ENCODE data around the gene NTNG2. TPM values are rescaled to one million over a fixed set of nuclear protein-coding genes. Genes with fewer than 3 reads are reported as not detected.

Gene NTNG2
- total and polyA plus RNA-seq, 10 of the 15 experiments (the other 5 are each of a cell fraction or from before 2014, with no cell fraction given), result 0.37 to 0.79 (median 0.45) TPM; not detected in 6

- TF ChIP-seq ZBTB40 (IDR thresholded peaks at IDR 0.05; ENCODE audit: borderline replicate concordance), result no peak
- no peak for TF ChIP-seq TCF12 (IDR thresholded peaks at IDR 0.05; ENCODE audit: low read depth, low read length)
- no peak for TF ChIP-seq STAT3 (IDR thresholded peaks at IDR 0.05; ENCODE audit: low read depth, low read length)
Measured at GRCh38 chr9:132293145-132293721, 131.4 kb downstream of the NTNG2 start (continued).

Other genes with a start within 250 kb of the NTNG2 start
- 31.9 and 34.2 TPM in 2 replicates for gene MED27, start 82.2 kb upstream of the NTNG2 start, total RNA-seq (2014; rRNA removed)
- gene MED27, start 82.2 kb upstream of the NTNG2 start, total RNA-seq (2014; rRNA removed; fragmentation: Illumina TruSeq; extraction: Trizol), result 17.3 and 20.3 TPM in 2 replicates
- 24.4 and 25.9 TPM in 2 replicates for gene MED27, start 82.2 kb upstream of the NTNG2 start, total RNA-seq (2021)
- gene MED27, start 82.2 kb upstream of the NTNG2 start, polyA plus RNA-seq (2011; rRNA removed), result 23.1 and 36.9 TPM in 2 replicates
- gene MED27, start 82.2 kb upstream of the NTNG2 start, polyA plus RNA-seq (2014; fragmentation: Illumina TruSeq; extraction: Trizol), result 22.4 and 27.6 TPM in 2 replicates
- gene MED27, start 82.2 kb upstream of the NTNG2 start, polyA plus RNA-seq (2014; fragmentation: Nextera tagmentation; extraction: Ambion mirVana), result 10 to 100 TPM; 47.7 to 50.3 TPM
- gene MED27, start 82.2 kb upstream of the NTNG2 start, polyA plus RNA-seq (2014; rRNA removed), result 24.8 and 30.3 TPM in 2 replicates
- 10 to 100 TPM; 46.2 to 49.1 TPM for gene MED27, start 82.2 kb upstream of the NTNG2 start, polyA plus RNA-seq (2016; fragmentation: Nextera tagmentation; extraction: Ambion mirVana)
- gene SETX, start 192.9 kb downstream of the NTNG2 start, total RNA-seq (2014; rRNA removed), result 54.4 and 63.2 TPM in 2 replicates
- gene SETX, start 192.9 kb downstream of the NTNG2 start, total RNA-seq (2014; rRNA removed; fragmentation: Illumina TruSeq; extraction: Trizol), result 75.7 and 77.5 TPM in 2 replicates
- 40.9 and 44.5 TPM in 2 replicates for gene SETX, start 192.9 kb downstream of the NTNG2 start, total RNA-seq (2021)
- gene SETX, start 192.9 kb downstream of the NTNG2 start, polyA plus RNA-seq (2011; rRNA removed), result 36.8 and 47.0 TPM in 2 replicates
- gene SETX, start 192.9 kb downstream of the NTNG2 start, polyA plus RNA-seq (2014; fragmentation: Illumina TruSeq; extraction: Trizol), result 45.4 and 51.2 TPM in 2 replicates
- gene SETX, start 192.9 kb downstream of the NTNG2 start, polyA plus RNA-seq (2014; fragmentation: Nextera tagmentation; extraction: Ambion mirVana), result 10 to 100 TPM; 15.8 to 16.1 TPM
- 29.3 and 37.3 TPM in 2 replicates for gene SETX, start 192.9 kb downstream of the NTNG2 start, polyA plus RNA-seq (2014; rRNA removed)
- gene SETX, start 192.9 kb downstream of the NTNG2 start, polyA plus RNA-seq (2016; fragmentation: Nextera tagmentation; extraction: Ambion mirVana), result 10 to 100 TPM; 23.4 to 25.3 TPM
- gene TTF1, start 244.8 kb downstream of the NTNG2 start, total RNA-seq (2014; rRNA removed), result 15.2 and 15.6 TPM in 2 replicates
- gene TTF1, start 244.8 kb downstream of the NTNG2 start, total RNA-seq (2014; rRNA removed; fragmentation: Illumina TruSeq; extraction: Trizol), result 22.8 and 23.0 TPM in 2 replicates
- 14.3 and 16.0 TPM in 2 replicates for gene TTF1, start 244.8 kb downstream of the NTNG2 start, total RNA-seq (2021)
- 16.2 and 25.2 TPM in 2 replicates for gene TTF1, start 244.8 kb downstream of the NTNG2 start, polyA plus RNA-seq (2011; rRNA removed)
- 25.5 and 26.4 TPM in 2 replicates for gene TTF1, start 244.8 kb downstream of the NTNG2 start, polyA plus RNA-seq (2014; fragmentation: Illumina TruSeq; extraction: Trizol)
- gene TTF1, start 244.8 kb downstream of the NTNG2 start, polyA plus RNA-seq (2014; fragmentation: Nextera tagmentation; extraction: Ambion mirVana), result 10 to 100 TPM; 11.3 to 16.0 TPM
- gene TTF1, start 244.8 kb downstream of the NTNG2 start, polyA plus RNA-seq (2014; rRNA removed), result 20.5 and 23.4 TPM in 2 replicates
- gene TTF1, start 244.8 kb downstream of the NTNG2 start, polyA plus RNA-seq (2016; fragmentation: Nextera tagmentation; extraction: Ambion mirVana), result 10 to 100 TPM; 11.9 to 13.2 TPM
- not detected in 2 replicates for gene CFAP77, start 248.2 kb downstream of the NTNG2 start, total RNA-seq (2014; rRNA removed)
- not detected in 2 replicates for gene CFAP77, start 248.2 kb downstream of the NTNG2 start, total RNA-seq (2014; rRNA removed; fragmentation: Illumina TruSeq; extraction: Trizol)
- not detected in 2 replicates for gene CFAP77, start 248.2 kb downstream of the NTNG2 start, total RNA-seq (2021)
- gene CFAP77, start 248.2 kb downstream of the NTNG2 start, polyA plus RNA-seq (2011; rRNA removed), result not detected in 2 replicates
- not detected in 2 replicates for gene CFAP77, start 248.2 kb downstream of the NTNG2 start, polyA plus RNA-seq (2014; fragmentation: Illumina TruSeq; extraction: Trizol)
- gene CFAP77, start 248.2 kb downstream of the NTNG2 start, polyA plus RNA-seq (2014; fragmentation: Nextera tagmentation; extraction: Ambion mirVana), result not detected
- gene CFAP77, start 248.2 kb downstream of the NTNG2 start, polyA plus RNA-seq (2014; rRNA removed), result 0.33 TPM in 1 of 2 replicates, not detected in the other
- not detected for gene CFAP77, start 248.2 kb downstream of the NTNG2 start, polyA plus RNA-seq (2016; fragmentation: Nextera tagmentation; extraction: Ambion mirVana)